ENCODE results near the gene RSPH9. TPM values are rescaled to one million over a fixed set of nuclear protein-coding genes. Genes with fewer than 3 reads are reported as not detected.

The RSPH9 gene
- polyA plus RNA-seq, 1 experiment, result 0.77 TPM

GRCh38 chr6:43716099-43716498 is 71.3 kb downstream of the RSPH9 start:
- H3K27me3 ChIP-seq (ENCODE audit: control insufficient read depth, insufficient read depth, low read length), result peaks cover 8% of the 10 kb centered on the region
- H3K4me3 ChIP-seq (ENCODE audit: low read depth, low read length), result no peak overlapping the region
- DNase-seq (ENCODE audit: low read depth), result no peak
- no peak for TF ChIP-seq CTCF (IDR thresholded peaks at IDR 0.05; ENCODE audit: insufficient read depth, low read depth, low read length)
- H3K36me3 ChIP-seq (ENCODE audit: control insufficient read depth, insufficient read depth, low read length), result no peaks in the 10 kb centered on the region
- POLR2A ChIA-PET, result no interaction called here
- CTCF ChIA-PET, result interaction anchor here (1.9 to 3.0 kb wide), 2 partner anchors 48 to 54 kb away, joined by 9 to 13 read pairs; partner anchors contain the start of gene VEGFA

- ChIA-PET CTCF (interaction anchor here (6.1 kb wide), 1 partner anchor 363 kb away, joined by 37 read pairs; no protein-coding TSS in a partner anchor), POLR2A (no interaction called here)
- Histone ChIP-seq H3K4me3 (ENCODE audit: low read depth, low read length) (no peak overlapping the region), H3K27me3 (ENCODE audit: control insufficient read depth, insufficient read depth, low read length) (peaks cover 11% of the 10 kb centered on the region), H3K36me3 (ENCODE audit: control insufficient read depth, insufficient read depth, low read length) (no peaks in the 10 kb centered on the region)
- TF ChIP-seq CTCF (IDR thresholded peaks at IDR 0.05; ENCODE audit: insufficient read depth, low read depth, low read length), result no peak
- DNase-seq (ENCODE audit: low read depth), result no peak
Measured at GRCh38 chr6:43717389-43717788, 72.6 kb downstream of the RSPH9 start.

- Histone ChIP-seq H3K36me3 (ENCODE audit: control insufficient read depth, insufficient read depth, low read length) (no peaks in the 10 kb centered on the region), H3K4me3 (ENCODE audit: low read depth, low read length) (no peak overlapping the region), H3K27me3 (ENCODE audit: control insufficient read depth, insufficient read depth, low read length) (peaks cover 13% of the 10 kb centered on the region)
- ChIA-PET POLR2A (no interaction called here), CTCF (interaction anchor here (6.1 kb wide), 1 partner anchor 362 kb away, joined by 37 read pairs; no protein-coding TSS in a partner anchor)
- TF ChIP-seq CTCF (IDR thresholded peaks at IDR 0.05; ENCODE audit: insufficient read depth, low read depth, low read length), result no peak
- no peak for DNase-seq (ENCODE audit: low read depth)
Measured at GRCh38 chr6:43717822-43718221, 73.0 kb downstream of the RSPH9 start.

- Histone ChIP-seq H3K36me3 (ENCODE audit: control insufficient read depth, insufficient read depth, low read length) (no peaks in the 10 kb centered on the region), H3K4me3 (ENCODE audit: low read depth, low read length) (no peak overlapping the region), H3K27me3 (ENCODE audit: control insufficient read depth, insufficient read depth, low read length) (peaks cover 13% of the 10 kb centered on the region)
- no peak for DNase-seq (ENCODE audit: low read depth)
- TF ChIP-seq CTCF (IDR thresholded peaks at IDR 0.05; ENCODE audit: insufficient read depth, low read depth, low read length), result no peak
- CTCF ChIA-PET, result interaction anchor here (6.1 kb wide), 1 partner anchor 362 kb away, joined by 37 read pairs; no protein-coding TSS in a partner anchor
- POLR2A ChIA-PET, result no interaction called here
Measured at GRCh38 chr6:43718387-43719105, 73.7 kb downstream of the RSPH9 start.

- CTCF ChIA-PET, result interaction anchor here (1.4 to 6.1 kb wide), 2 partner anchors 50 to 361 kb away, joined by 3 to 37 read pairs; no protein-coding TSS in a partner anchor
- POLR2A ChIA-PET, result no interaction called here
- H3K4me3 ChIP-seq (ENCODE audit: low read depth, low read length), result no peak overlapping the region
- peaks cover 8% of the 10 kb centered on the region for H3K27me3 ChIP-seq (ENCODE audit: control insufficient read depth, insufficient read depth, low read length)
- no peak for DNase-seq (ENCODE audit: low read depth)
- TF ChIP-seq CTCF (IDR thresholded peaks at IDR 0.05; ENCODE audit: insufficient read depth, low read depth, low read length), result no peak
- no peaks in the 10 kb centered on the region for H3K36me3 ChIP-seq (ENCODE audit: control insufficient read depth, insufficient read depth, low read length)
Measured at GRCh38 chr6:43719511-43719910, 74.7 kb downstream of the RSPH9 start.
